ENCODE measurements around the gene CKMT1A. TPM values are rescaled to one million over a fixed set of nuclear protein-coding genes. Genes with fewer than 3 reads are reported as not detected.
A peak's percentile ranks its signal among the peaks of the same experiment; 100 is the strongest.
"Not testable (repeated sequence)": the region's sequence is repeated elsewhere in the genome, so short reads cannot be mapped to it uniquely, and the experiment has no call there.

CKMT1A gene
- 10 to 100 TPM; 22.2 to 36.8 (median 34.7) TPM for total RNA-seq

DNA sequence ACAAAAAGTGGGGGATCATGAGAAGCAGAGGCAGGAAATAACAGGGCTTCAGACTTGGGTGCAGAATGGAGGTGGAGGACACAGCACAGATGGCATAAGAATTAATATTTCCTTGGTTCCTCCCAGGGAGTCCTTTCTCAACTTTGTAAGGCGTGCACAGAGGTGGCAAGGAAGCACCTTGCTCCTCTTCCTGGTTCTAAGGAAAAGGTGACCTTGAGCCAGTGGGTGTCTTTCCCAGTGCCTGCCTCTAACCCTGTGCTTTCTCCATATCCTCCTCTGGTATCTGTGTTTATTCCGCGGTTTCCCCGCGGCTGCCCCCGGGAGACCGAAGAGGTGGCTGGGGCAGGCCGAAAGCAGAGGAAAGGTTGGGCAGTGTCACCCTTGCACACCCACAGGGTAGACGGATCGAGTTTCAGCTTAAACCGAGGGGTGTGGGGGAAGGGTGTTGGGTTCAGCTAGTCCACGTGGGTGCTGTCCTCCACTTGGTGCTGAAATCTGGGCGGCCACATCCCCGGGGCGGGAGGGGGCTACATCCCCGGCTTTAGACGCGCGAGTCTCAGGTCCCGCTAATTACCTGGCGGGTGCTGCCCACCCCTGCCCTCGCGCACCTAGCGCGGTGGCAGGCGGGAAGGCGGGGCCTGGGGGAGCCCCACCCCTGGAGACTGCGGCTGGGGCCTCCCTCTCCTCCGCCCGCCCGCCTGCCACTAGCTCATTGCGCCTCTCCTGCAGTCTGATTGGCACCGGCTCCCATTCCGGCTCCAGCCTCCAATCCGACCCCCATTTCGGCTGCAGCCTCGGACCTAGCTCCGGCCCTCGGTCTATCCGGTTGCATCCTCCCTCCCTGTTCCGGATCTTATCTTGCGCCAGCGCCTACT, at the start of gene CKMT1A:
CKMT1A (plus strand) TSS at position 712 of the 875 bp plus-strand sequence. CDS start 192 bp downstream, outside the sequence.
- intact Hi-C loops (cut with DNase I; ENCODE audit: low total_unique reads); DNase-seq (ENCODE audit: low spot score in 2 of 2); H3K4me3 ChIP-seq (ENCODE audit: low read depth, poor library complexity, severe bottlenecking): not testable (repeated sequence)
- no CpG with 5 or more reads among the region's 43 CpGs for WGBS, 2 donors

DNA sequence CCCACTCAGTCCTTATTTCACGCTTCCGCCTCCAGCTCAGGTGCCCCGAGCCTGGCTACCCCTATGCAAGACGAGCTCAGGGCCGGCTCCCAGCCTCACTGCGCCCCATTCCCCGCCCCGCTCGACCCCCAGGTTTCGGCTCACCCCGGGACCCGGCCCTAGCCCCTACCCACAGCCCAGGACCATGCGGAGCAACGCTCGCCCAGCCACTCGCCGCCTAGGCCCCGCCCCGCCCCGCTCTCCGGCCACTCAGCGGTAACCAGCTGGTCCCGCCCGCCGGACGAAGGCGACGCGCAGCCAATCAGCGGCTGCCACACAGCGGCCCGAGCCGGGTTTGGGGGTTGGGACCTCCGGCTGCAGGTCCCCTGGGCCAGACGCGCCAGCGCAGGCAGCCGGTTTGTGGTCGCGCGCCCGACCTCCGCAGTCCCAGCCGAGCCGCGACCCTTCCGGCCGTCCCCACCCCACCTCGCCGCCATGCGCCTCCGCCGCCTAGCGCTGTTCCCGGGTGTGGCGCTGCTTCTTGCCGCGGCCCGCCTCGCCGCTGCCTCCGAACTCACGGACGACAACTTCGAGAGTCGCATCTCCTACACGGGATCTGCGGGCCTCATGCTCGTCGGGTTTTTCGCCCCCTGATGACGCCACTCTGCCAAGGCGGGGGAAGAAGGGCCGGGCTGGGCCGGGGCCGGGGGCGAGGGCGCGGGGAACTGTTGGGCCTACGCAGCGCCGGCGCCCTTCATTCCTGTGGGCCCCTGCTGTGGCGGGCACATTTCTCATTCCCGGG, 44.8 kb upstream of the CKMT1A start, which contains the start of gene CATSPER2:
CATSPER2 (minus strand) TSS at position 196 of the 781 bp plus-strand sequence. CDS start 783 bp downstream, outside the sequence.
- no peak for TF ChIP-seq POLR2A (IDR thresholded peaks at IDR 0.05)
- TF ChIP-seq, protein P1, sequence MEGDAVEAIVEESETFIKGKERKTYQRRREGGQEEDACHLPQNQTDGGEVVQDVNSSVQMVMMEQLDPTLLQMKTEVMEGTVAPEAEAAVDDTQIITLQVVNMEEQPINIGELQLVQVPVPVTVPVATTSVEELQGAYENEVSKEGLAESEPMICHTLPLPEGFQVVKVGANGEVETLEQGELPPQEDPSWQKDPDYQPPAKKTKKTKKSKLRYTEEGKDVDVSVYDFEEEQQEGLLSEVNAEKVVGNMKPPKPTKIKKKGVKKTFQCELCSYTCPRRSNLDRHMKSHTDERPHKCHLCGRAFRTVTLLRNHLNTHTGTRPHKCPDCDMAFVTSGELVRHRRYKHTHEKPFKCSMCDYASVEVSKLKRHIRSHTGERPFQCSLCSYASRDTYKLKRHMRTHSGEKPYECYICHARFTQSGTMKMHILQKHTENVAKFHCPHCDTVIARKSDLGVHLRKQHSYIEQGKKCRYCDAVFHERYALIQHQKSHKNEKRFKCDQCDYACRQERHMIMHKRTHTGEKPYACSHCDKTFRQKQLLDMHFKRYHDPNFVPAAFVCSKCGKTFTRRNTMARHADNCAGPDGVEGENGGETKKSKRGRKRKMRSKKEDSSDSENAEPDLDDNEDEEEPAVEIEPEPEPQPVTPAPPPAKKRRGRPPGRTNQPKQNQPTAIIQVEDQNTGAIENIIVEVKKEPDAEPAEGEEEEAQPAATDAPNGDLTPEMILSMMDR (IDR thresholded peaks at IDR 0.05), result no peak
- DNase-seq (ENCODE audit: low spot score in 2 of 2), result no peak
- no peak within 1 kb of the TSS for H3K4me3 ChIP-seq (ENCODE audit: low read depth, poor library complexity, severe bottlenecking)
- WGBS, 2 donors, result 90 to 92% methylated on average over 81 to 83 of the region's 85 CpGs
- intact Hi-C loops (cut with DNase I; ENCODE audit: low total_unique reads), result no loop called here

DNA sequence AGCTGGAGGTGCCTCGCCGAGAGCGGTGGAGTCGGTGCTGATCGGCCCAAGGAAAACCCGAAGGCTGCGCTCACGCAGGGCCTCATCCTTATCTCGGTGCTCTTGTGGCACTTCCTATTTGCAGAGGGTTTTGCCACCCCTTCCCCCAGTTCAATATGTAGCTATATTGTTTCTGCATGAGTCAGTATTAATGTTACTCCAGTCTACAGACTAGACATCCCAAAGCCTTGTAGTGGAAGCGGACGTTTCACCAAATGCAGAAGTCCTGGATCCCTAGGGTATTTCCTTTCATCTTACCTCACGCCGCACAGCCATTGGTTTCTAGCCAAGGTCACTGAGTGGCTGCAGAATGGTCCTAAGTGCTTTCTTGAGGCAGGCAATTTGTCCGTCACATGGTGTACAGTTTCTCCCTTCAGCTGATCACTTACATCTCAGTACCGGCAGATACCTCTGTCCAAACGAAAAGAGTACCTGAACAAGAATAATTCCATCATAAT, 44.2 kb upstream of the CKMT1A start:
- H3K4me3 ChIP-seq (ENCODE audit: low read depth, poor library complexity, severe bottlenecking); intact Hi-C loops (cut with DNase I; ENCODE audit: low total_unique reads); DNase-seq (ENCODE audit: low spot score in 2 of 2): not testable (repeated sequence)
- 96 to 99% methylated on average over 16 of the region's 16 CpGs for WGBS, 2 donors

- no CpG with 5 or more reads among the region's 10 CpGs for WGBS, 2 donors
- H3K4me3 ChIP-seq (ENCODE audit: low read depth, poor library complexity, severe bottlenecking); DNase-seq (ENCODE audit: low spot score in 2 of 2); intact Hi-C loops (cut with DNase I; ENCODE audit: low total_unique reads): not testable (repeated sequence)
Measured at GRCh38 chr15:43659727-43660126, 33.9 kb upstream of the CKMT1A start.

- H3K4me3 ChIP-seq (ENCODE audit: low read depth, poor library complexity, severe bottlenecking); intact Hi-C loops (cut with DNase I; ENCODE audit: low total_unique reads); DNase-seq (ENCODE audit: low spot score in 2 of 2): not testable (repeated sequence)
- no CpG with 5 or more reads among the region's 2 CpGs for WGBS, 2 donors
Measured at GRCh38 chr15:43662293-43662692, 31.4 kb upstream of the CKMT1A start.

DNA sequence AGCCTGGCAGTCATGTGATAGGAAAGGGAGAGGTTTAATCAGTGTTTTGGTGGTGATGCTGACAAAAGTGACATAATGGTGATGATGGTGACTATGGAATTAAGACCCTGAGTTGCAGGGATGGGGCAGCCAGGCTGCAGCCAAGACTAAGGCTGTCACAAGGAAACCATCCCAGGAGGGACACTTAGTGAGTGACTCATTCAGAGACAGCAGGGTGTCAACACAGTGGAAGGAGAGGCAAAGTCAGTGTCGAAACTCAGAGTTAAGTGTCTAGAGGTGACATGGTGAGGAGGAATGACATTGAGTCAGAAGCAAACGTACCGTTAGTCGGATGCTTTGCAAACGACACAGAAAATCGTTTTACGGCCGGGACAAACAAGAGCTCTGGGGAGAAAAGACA, 30.3 kb upstream of the CKMT1A start:
- H3K4me3 ChIP-seq (ENCODE audit: low read depth, poor library complexity, severe bottlenecking); intact Hi-C loops (cut with DNase I; ENCODE audit: low total_unique reads); DNase-seq (ENCODE audit: low spot score in 2 of 2): not testable (repeated sequence)
- WGBS, 2 donors, result no CpG with 5 or more reads among the region's 8 CpGs

- no CpG with 5 or more reads among the region's 1 CpG for WGBS, 2 donors
- intact Hi-C loops (cut with DNase I; ENCODE audit: low total_unique reads); DNase-seq (ENCODE audit: low spot score in 2 of 2); H3K4me3 ChIP-seq (ENCODE audit: low read depth, poor library complexity, severe bottlenecking): not testable (repeated sequence)
Measured at GRCh38 chr15:43666177-43666576, 27.5 kb upstream of the CKMT1A start.

- WGBS, 2 donors, result no CpG with 5 or more reads among the region's 1 CpG
- H3K4me3 ChIP-seq (ENCODE audit: low read depth, poor library complexity, severe bottlenecking); DNase-seq (ENCODE audit: low spot score in 2 of 2); intact Hi-C loops (cut with DNase I; ENCODE audit: low total_unique reads): not testable (repeated sequence)
Measured at GRCh38 chr15:43674175-43674574, 19.5 kb upstream of the CKMT1A start.

- H3K4me3 ChIP-seq (ENCODE audit: low read depth, poor library complexity, severe bottlenecking); DNase-seq (ENCODE audit: low spot score in 2 of 2); intact Hi-C loops (cut with DNase I; ENCODE audit: low total_unique reads): not testable (repeated sequence)
- WGBS, 2 donors, result no CpG with 5 or more reads among the region's 54 CpGs
Measured at GRCh38 chr15:43689604-43690301, 3.9 kb upstream of the CKMT1A start.

DNA sequence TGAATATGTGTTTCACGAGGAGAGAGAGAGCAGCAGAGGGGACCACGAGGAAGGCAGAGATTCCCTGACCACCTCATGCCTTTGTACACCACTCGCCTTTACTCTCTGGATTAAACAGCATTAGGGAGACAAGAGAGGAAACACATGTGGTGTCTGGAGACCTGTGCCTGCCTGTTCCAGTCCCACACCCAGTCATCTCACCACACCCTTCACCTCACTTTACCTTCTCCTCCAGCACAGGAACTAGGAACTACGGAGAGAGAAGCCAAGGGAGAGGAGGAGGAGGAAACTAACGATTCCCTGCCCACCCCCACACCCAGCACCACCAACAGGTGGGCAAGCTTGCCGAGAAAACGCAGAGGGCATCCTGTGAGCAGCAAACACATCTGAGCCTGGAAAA, 980 bp upstream of the CKMT1A start:
- WGBS, 2 donors, result 20% methylated on average over 2 of the region's 7 CpGs; no CpG with 5 or more reads in 1 of the 2 donors
- intact Hi-C loops (cut with DNase I; ENCODE audit: low total_unique reads); H3K4me3 ChIP-seq (ENCODE audit: low read depth, poor library complexity, severe bottlenecking): not testable (repeated sequence)
- DNase-seq (ENCODE audit: low spot score in 2 of 2), result peak in 1 of 2 donors; percentile 13
